H1 (cell line): ENCODE results near the gene TMEM108. TPM values are rescaled to one million over a fixed set of nuclear protein-coding genes. Genes with fewer than 3 reads are reported as not detected.

Source experiments
- CTCF ChIA-PET: fragments of 300-600 bp; sonication (Branson Sonifier 250); formaldehyde crosslinking; loops from one replicate; lab custom pipeline; 2021; ENCODE audit not compliant: partially characterized antibody; lab: Charles Lee
- POLR2A ChIA-PET: fragments of 300-600 bp; sonication (Branson Sonifier 250); formaldehyde crosslinking; loops from one replicate; lab custom pipeline; 2021; ENCODE audit warnings: inconsistent platforms; ENCODE audit not compliant: partially characterized antibody; lab: Charles Lee
- DNase-seq, 2 experiments: peaks; one replicate each; pipeline versions ENCODE4 v3.0.0 to v3.0.0-alpha.2; 2010 to 2022; ENCODE audit warnings: low spot score in 2 of 2, low read depth in 1 of 2, mixed read lengths in 1 of 2
- FAIRE-seq: peaks from 2 replicates; lab custom pipeline; 2011; peaks lifted over from hg19 to GRCh38; lab: Jason Lieb, UNC
- H2AFZ ChIP-seq: 2 replicates; pipeline ENCODE4 v1.8.1; 2012; ENCODE audit warnings: low read length, inconsistent platforms
- H2AK5ac ChIP-seq: 2 replicates; pipeline ENCODE4 v1.6.1; 2013; ENCODE audit warnings: low read depth, low read length
- H2BK120ac ChIP-seq: replicated peaks from 2 replicates; pipeline ENCODE3; 2013; ENCODE audit warnings: low read depth, low read length, inconsistent platforms
- H2BK12ac ChIP-seq: 2 replicates; pipeline ENCODE4 v1.6.1; 2013; ENCODE audit warnings: low read depth, low read length
- H2BK15ac ChIP-seq: 2 replicates; pipeline ENCODE4 v1.6.1; 2013; ENCODE audit warnings: low read length
- H2BK20ac ChIP-seq: 2 replicates; pipeline ENCODE4 v1.6.1; 2013; ENCODE audit warnings: low read length
- H2BK5ac ChIP-seq: 2 replicates; pipeline ENCODE4 v1.6.1; 2013; ENCODE audit warnings: low read depth, low read length
- H3K14ac ChIP-seq: 2 replicates; pipeline ENCODE4 v1.6.1; 2013; ENCODE audit warnings: inconsistent platforms; ENCODE audit not compliant: insufficient read length
- H3K18ac ChIP-seq: 2 replicates; pipeline ENCODE4 v1.6.1; 2013; ENCODE audit warnings: low read length; ENCODE audit errors: extremely low read depth
- H3K23ac ChIP-seq: 2 replicates; pipeline ENCODE4 v1.6.1; 2013; ENCODE audit warnings: inconsistent platforms; ENCODE audit not compliant: insufficient read length
- H3K23me2 ChIP-seq: 2 replicates; pipeline ENCODE4 v1.6.1; 2013; ENCODE audit warnings: low read depth, low read length
- H3K27ac ChIP-seq: 2 replicates; pipeline ENCODE4 v1.6.1; 2011; ENCODE audit warnings: low read depth, low read length, inconsistent platforms
- H3K27me3 ChIP-seq, 4 experiments: replicated peaks in 1 of 4; 1 replicate in 1 of 4; 2 replicates in 3 of 4; pipeline versions ENCODE4 v1.6.1 to v1.8.1; 2011 to 2013; ENCODE audit warnings: low read length in 3 of 4, mild to moderate bottlenecking in 3 of 4, inconsistent platforms in 2 of 4, mixed read lengths in 2 of 4, moderate library complexity in 1 of 4; ENCODE audit not compliant: control insufficient read depth in 3 of 4, insufficient read depth in 3 of 4; ENCODE audit errors: extremely low read depth in 1 of 4
- H3K36me3 ChIP-seq, 4 experiments: 2 replicates each; pipeline versions ENCODE4 v1.6.1 to v1.8.1; 2011 to 2013; ENCODE audit warnings: mild to moderate bottlenecking in 4 of 4, low read length in 3 of 4, moderate library complexity in 2 of 4, control low read depth in 1 of 4, inconsistent platforms in 1 of 4; ENCODE audit not compliant: insufficient read depth in 4 of 4, control insufficient read depth in 2 of 4
- H3K4ac ChIP-seq: replicated peaks from 2 replicates; pipeline ENCODE3; 2013; ENCODE audit warnings: low read length, low read depth, mixed read lengths, inconsistent platforms; ENCODE audit not compliant: insufficient read length
- H3K4me1 ChIP-seq, 4 experiments: replicated peaks in 1 of 4; 1 replicate in 1 of 4; 2 replicates in 3 of 4; pipeline versions ENCODE4 v1.6.1 to v1.8.1; 2011 to 2013; ENCODE audit warnings: low read length in 3 of 4, inconsistent platforms in 2 of 4, mixed read lengths in 1 of 4; ENCODE audit not compliant: insufficient read depth in 4 of 4, control insufficient read depth in 3 of 4
- H3K4me2 ChIP-seq, 2 experiments: 2 replicates each; pipeline versions ENCODE4 v1.6.1 to v1.8.1; 2011 to 2013; ENCODE audit warnings: low read depth in 2 of 2, low read length in 2 of 2, control low read depth in 1 of 2, inconsistent platforms in 1 of 2, mild to moderate bottlenecking in 1 of 2; ENCODE audit not compliant: insufficient read depth in 1 of 2
- H3K4me3 ChIP-seq, 4 experiments: fragments of 200-600, 300-600 bp in 1 of 4; sonication (generic), shearing (Covaris generic), sonication (Bioruptor Twin) in 1 of 4; 2 replicates each; pipeline versions ENCODE4 v1.5.1 to v1.8.1; 2011 to 2016; ENCODE audit warnings: low read length in 4 of 4, low read depth in 3 of 4, control low read depth in 2 of 4, inconsistent platforms in 2 of 4, mild to moderate bottlenecking in 2 of 4, mixed read lengths in 1 of 4, moderate library complexity in 1 of 4; ENCODE audit not compliant: insufficient read depth in 2 of 4; ENCODE audit errors: extremely low read depth in 1 of 4
- H3K56ac ChIP-seq: replicated peaks from 2 replicates; pipeline ENCODE3; 2013; ENCODE audit warnings: low read depth, mild to moderate bottlenecking, mixed read lengths, low read length, inconsistent platforms; ENCODE audit not compliant: insufficient read length
- H3K79me1 ChIP-seq: 2 replicates; pipeline ENCODE4 v1.6.1; 2013; ENCODE audit warnings: low read depth, low read length, control low read depth
- H3K79me2 ChIP-seq, 2 experiments: 2 replicates each; pipeline versions ENCODE4 v1.6.1 to v1.8.1; 2012 to 2013; ENCODE audit warnings: low read length in 2 of 2, mild to moderate bottlenecking in 2 of 2, inconsistent platforms in 1 of 2; ENCODE audit not compliant: insufficient read depth in 2 of 2, control insufficient read depth in 1 of 2
- H3K9ac ChIP-seq, 4 experiments: replicated peaks in 1 of 4; 1 replicate in 1 of 4; 2 replicates in 3 of 4; pipeline versions ENCODE4 v1.6.1 to v1.8.1; 2011 to 2013; ENCODE audit warnings: low read depth in 3 of 4, low read length in 3 of 4, control low read depth in 2 of 4, mild to moderate bottlenecking in 2 of 4, moderate library complexity in 2 of 4, inconsistent platforms in 1 of 4; ENCODE audit errors: extremely low read depth in 1 of 4
- H3K9me3 ChIP-seq, 2 experiments: 2 replicates each; pipeline versions ENCODE4 v1.6.1 to v1.8.1; 2012 to 2013; ENCODE audit warnings: mild to moderate bottlenecking in 2 of 2, moderate library complexity in 2 of 2, control low read depth in 1 of 2, inconsistent platforms in 1 of 2, low read depth in 1 of 2, low read length in 1 of 2, mixed read lengths in 1 of 2; ENCODE audit not compliant: insufficient read depth in 2 of 2
- H4K20me1 ChIP-seq, 2 experiments: replicated peaks in 1 of 2; 2 replicates each; pipeline versions ENCODE3 to v1.8.1; 2011 to 2013; ENCODE audit warnings: inconsistent platforms in 2 of 2, low read length in 2 of 2, mild to moderate bottlenecking in 1 of 2; ENCODE audit not compliant: insufficient read depth in 2 of 2, control insufficient read depth in 1 of 2
- H4K5ac ChIP-seq: 2 replicates; pipeline ENCODE4 v1.6.1; 2013; ENCODE audit warnings: low read length, low read depth, mixed read lengths, inconsistent platforms; ENCODE audit not compliant: insufficient read length
- H4K8ac ChIP-seq: 2 replicates; pipeline ENCODE4 v1.8.0; 2013; ENCODE audit warnings: mild to moderate bottlenecking, moderate library complexity, low read length, inconsistent platforms; ENCODE audit not compliant: insufficient read depth; ENCODE audit errors: extremely low read depth
- H4K91ac ChIP-seq: replicated peaks from 2 replicates; pipeline ENCODE3; 2013; ENCODE audit warnings: low read length, mixed read lengths, inconsistent platforms; ENCODE audit not compliant: insufficient read length
- ASH2L ChIP-seq: fragments of 200-600, 300-600 bp; sonication (generic); IDR thresholded peaks from one replicate; pipeline ENCODE4 v1.7.1; 2017; ENCODE audit warnings: low read length
- BRCA1 ChIP-seq: IDR thresholded peaks from 2 replicates; pipeline ENCODE4 v1.6.1; 2012; ENCODE audit warnings: low read depth, low read length, improper control_type of control experiment
- CHD1 ChIP-seq: IDR thresholded peaks from 2 replicates; pipeline ENCODE4 v1.6.1; 2012; ENCODE audit warnings: low read depth, low read length, improper control_type of control experiment
- GTF2F1 ChIP-seq: IDR thresholded peaks from 2 replicates; pipeline ENCODE4 v1.6.1; 2012; ENCODE audit warnings: low read depth, low read length, improper control_type of control experiment, borderline replicate concordance
- HDAC2 ChIP-seq, 2 experiments: fragments of 300-600 bp in 1 of 2; sonication (generic) in 1 of 2; IDR thresholded peaks; 2 replicates each; pipeline ENCODE4 v1.6.1; 2011 to 2012; ENCODE audit warnings: low read depth in 2 of 2, low read length in 2 of 2, mild to moderate bottlenecking in 2 of 2, moderate library complexity in 2 of 2, borderline replicate concordance in 1 of 2, inconsistent platforms in 1 of 2
- KDM1A ChIP-seq: fragments of 200-600, 300-600 bp; sonication (generic); IDR thresholded peaks from 2 replicates; pipeline ENCODE4 v1.7.1; 2016; ENCODE audit warnings: mild to moderate bottlenecking, low read length, borderline replicate concordance
- MAFK ChIP-seq: IDR thresholded peaks from 2 replicates; pipeline ENCODE4 v1.6.1; 2012; ENCODE audit warnings: low read depth, mild to moderate bottlenecking, improper control_type of control experiment, low read length
- MAX ChIP-seq: IDR thresholded peaks from 2 replicates; pipeline ENCODE4 v1.6.1; 2012; ENCODE audit warnings: inconsistent platforms
- NANOG ChIP-seq: IDR thresholded peaks from 2 replicates; pipeline ENCODE4 v1.6.1; 2011; ENCODE audit warnings: low read length, low read depth, mild to moderate bottlenecking, inconsistent platforms; ENCODE audit not compliant: insufficient read depth, poor library complexity, severe bottlenecking
- SAP30 ChIP-seq: fragments of 300-600 bp; sonication (generic); IDR thresholded peaks from 2 replicates; pipeline ENCODE4 v1.7.1; 2012; ENCODE audit warnings: low read length, moderate library complexity, mild to moderate bottlenecking, inconsistent platforms; ENCODE audit not compliant: insufficient read depth, insufficient replicate concordance
- SP2 ChIP-seq: IDR thresholded peaks from 2 replicates; pipeline ENCODE4 v1.6.1; 2012; ENCODE audit warnings: mild to moderate bottlenecking, low read length, inconsistent platforms
- SUZ12 ChIP-seq: fragments of 200-600 bp; sonication (generic); IDR thresholded peaks from 2 replicates; pipeline ENCODE4 v1.6.1; 2012; ENCODE audit warnings: mild to moderate bottlenecking, inconsistent platforms, low read length, moderate library complexity, mixed read lengths
- TAF7 ChIP-seq: optimal IDR thresholded peaks from 2 replicates; pipeline ENCODE3; 2011; ENCODE audit warnings: low read depth, mild to moderate bottlenecking, inconsistent platforms, low read length, moderate library complexity, borderline replicate concordance
- TBP ChIP-seq: IDR thresholded peaks from 2 replicates; pipeline ENCODE4 v1.6.1; 2011; ENCODE audit warnings: low read depth, low read length, improper control_type of control experiment
- YY1 ChIP-seq: IDR thresholded peaks from 2 replicates; pipeline ENCODE4 v1.6.1; 2011; ENCODE audit warnings: low read depth, mild to moderate bottlenecking, low read length
- polyA plus RNA-seq, 7 experiments: library from polyadenylated mRNA; depleted of rRNA in 3 of 7; stranded (reverse) in 5 of 7; unstranded in 2 of 7; fragments of >200 nt in 5 of 7; fragments of 200-250 nt in 2 of 7; gene quantifications; 1 replicate in 5 of 7; 2 replicates in 1 of 7; 4 replicates in 1 of 7; pipeline versions ENCODE4 v1.2.1 to v1.2.3, GENCODE V29; 2011 to 2013; ENCODE audit warnings: missing spikeins in 2 of 7, mixed read lengths in 2 of 7
- total RNA-seq: library from RNA; stranded (reverse); fragmentation: NEBNext Ultra II Directional; extraction: Animal tissue kit (Norgen Biotek cat#: 25700); gene quantifications from 2 replicates; pipeline ENCODE4 v1.2.1, GENCODE V29; 2021

TMEM108 gene
- total and polyA plus RNA-seq, 2 of the 8 experiments (the other 6 are each of a cell fraction or from before 2014, with no cell fraction given) = 14.3 to 16.2 TPM

GRCh38 chr3:133386876-133387275 is 348.7 kb downstream of the TMEM108 start:
- POLR2A ChIA-PET = no interaction called here
- H3K79me1 ChIP-seq = no peaks in the 10 kb centered on the region
- no peaks in the 10 kb centered on the region for H3K36me3 ChIP-seq
- H2BK120ac ChIP-seq = no peak overlapping the region
- CTCF ChIA-PET = interaction anchor here (0.7 to 11.6 kb wide), 14 partner anchors 9 to 660 kb away, joined by 3 to 173 read pairs (median 4); no protein-coding TSS in a partner anchor
- H2BK5ac ChIP-seq = no peak overlapping the region
- no peak overlapping the region for H3K4me2 ChIP-seq
- H4K20me1 ChIP-seq = peaks cover 0 to 1% of the 10 kb centered on the region in 2 experiments
- H3K4me3 ChIP-seq = no peak overlapping the region
- H2AK5ac ChIP-seq = no peak overlapping the region
- H2BK20ac ChIP-seq = no peak overlapping the region
- no peak overlapping the region for H2BK12ac ChIP-seq
- no peak overlapping the region for H2AFZ ChIP-seq
- no peak overlapping the region for H3K23ac ChIP-seq
- no peaks in the 10 kb centered on the region; a peak in 1 of 7 replicates for H3K4me1 ChIP-seq
- no peak overlapping the region for H3K9ac ChIP-seq
- H4K91ac ChIP-seq = no peak overlapping the region
- no peak overlapping the region for H3K4ac ChIP-seq
- no peak overlapping the region for H2BK15ac ChIP-seq
- no peaks in the 10 kb centered on the region for H3K79me2 ChIP-seq
- H3K9me3 ChIP-seq = no peaks in the 10 kb centered on the region
- no peak overlapping the region for H3K56ac ChIP-seq
- H3K18ac ChIP-seq = no peak overlapping the region
- no peak overlapping the region for H4K5ac ChIP-seq
- TF ChIP-seq SUZ12 = no peak
- no peak for TF ChIP-seq ASH2L
- no peak for TF ChIP-seq NANOG
- no peak for TF ChIP-seq CHD1
- TF ChIP-seq GTF2F1 = no peak
- TF ChIP-seq HDAC2 (IDR thresholded peaks at IDR 0.05; ENCODE audit: borderline replicate concordance in 1 of 2, low read depth in 2 of 2, low read length in 2 of 2) = no peak
- TF ChIP-seq TBP = no peak
- no peak for TF ChIP-seq SP2
- TF ChIP-seq MAFK = no peak
- TF ChIP-seq TAF7 = no peak
- no peak for TF ChIP-seq YY1
- TF ChIP-seq BRCA1 = no peak
- no peak for TF ChIP-seq SAP30
- no peak for TF ChIP-seq KDM1A
- no peak for TF ChIP-seq MAX
- no peak overlapping the region for H4K8ac ChIP-seq
- DNase-seq = no peak
- no peak overlapping the region for H3K27ac ChIP-seq
- H3K14ac ChIP-seq = no peak overlapping the region
- H3K27me3 ChIP-seq = no peaks in the 10 kb centered on the region
- no peak for FAIRE-seq
- no peaks in the 10 kb centered on the region for H3K23me2 ChIP-seq
